Mesothelial cell of epicardium (in vitro differentiated cells): ENCODE results near the gene EBP. TPM values are rescaled to one million over a fixed set of nuclear protein-coding genes. Genes with fewer than 3 reads are reported as not detected.
"Not testable (repeated sequence)": the region's sequence is repeated elsewhere in the genome, so short reads cannot be mapped to it uniquely, and the experiment has no call there.

ENCODE experiments used
- DNase-seq, 2 experiments: peaks; one replicate each; pipeline ENCODE4 v3.0.0; 2021; ENCODE audit warnings: low spot score in 2 of 2; ENCODE audit not compliant: unreplicated experiment in 2 of 2
- H3K27ac Mint-ChIP-seq: 2 replicates; pipeline ENCODE4 v1.8.0; 2021; ENCODE audit warnings: mixed read lengths
- H3K27me3 Mint-ChIP-seq: 2 replicates; pipeline ENCODE4 v1.8.0; 2021; ENCODE audit warnings: low read depth, mixed read lengths
- H3K36me3 Mint-ChIP-seq: 2 replicates; pipeline ENCODE4 v1.8.0; 2021; ENCODE audit warnings: mixed read lengths
- H3K4me1 Mint-ChIP-seq: 2 replicates; pipeline ENCODE4 v1.8.0; 2021; ENCODE audit warnings: mixed read lengths
- H3K4me3 Mint-ChIP-seq: 2 replicates; pipeline ENCODE4 v1.8.0; 2021; ENCODE audit warnings: mild to moderate bottlenecking, moderate library complexity, mixed read lengths
- H3K9me3 Mint-ChIP-seq: 2 replicates; pipeline ENCODE4 v1.8.0; 2021; ENCODE audit warnings: mixed read lengths
- CTCF ChIP-seq: fragments of 200-600 bp; sonication (generic); IDR thresholded peaks from one replicate; pipeline ENCODE4 v1.5.0; 2021; ENCODE audit warnings: antibody characterized with exemption; ENCODE audit not compliant: unreplicated experiment
- total RNA-seq: library from RNA; stranded (reverse); gene quantifications from 3 replicates; pipeline ENCODE4 v1.2.1, GENCODE V29; 2021

The EBP gene
- total RNA-seq, 1 donor from 2014 or later: 48.9 TPM

GRCh38 chrX:48541140-48541814, 19.7 kb downstream of the EBP start:
- Mint-ChIP-seq H3K36me3 (peaks cover 10% of the 10 kb centered on the region), H3K9me3 (peaks cover 7% of the 10 kb centered on the region), H3K27me3 (no peaks in the 10 kb centered on the region), H3K4me1 (peaks cover 5% of the 10 kb centered on the region), H3K27ac (peak overlapping the region; percentile 4), H3K4me3 (peak overlapping the region; percentile 36)
- no peak for DNase-seq
- TF ChIP-seq CTCF: no peak

GRCh38 chrX:48548871-48549270, 27.3 kb downstream of the EBP start:
- no peak for TF ChIP-seq CTCF
- no peak overlapping the region for H3K27ac Mint-ChIP-seq
- no peaks in the 10 kb centered on the region for H3K27me3 Mint-ChIP-seq
- peaks cover 16% of the 10 kb centered on the region for H3K9me3 Mint-ChIP-seq
- H3K4me1 Mint-ChIP-seq: no peaks in the 10 kb centered on the region
- H3K4me3 Mint-ChIP-seq: no peak overlapping the region
- no peak for DNase-seq
- peaks cover 23% of the 10 kb centered on the region for H3K36me3 Mint-ChIP-seq

- H3K27ac Mint-ChIP-seq: peak overlapping the region; percentile 89
Observed at GRCh38 chrX:48555731-48556325, 34.2 kb downstream of the EBP start.

GRCh38 chrX:48558271-48558670, 36.7 kb downstream of the EBP start:
- Mint-ChIP-seq H3K9me3 (peaks cover 10% of the 10 kb centered on the region), H3K27ac (no peak overlapping the region), H3K27me3 (no peaks in the 10 kb centered on the region)

More at GRCh38 chrX:48555731-48556325, 34.2 kb downstream of the EBP start:
- DNase-seq, H3K27me3 Mint-ChIP-seq, H3K4me1 Mint-ChIP-seq, H3K4me3 Mint-ChIP-seq: not testable (repeated sequence)
- Mint-ChIP-seq H3K9me3 (peaks cover 10% of the 10 kb centered on the region), H3K36me3 (peaks cover 20% of the 10 kb centered on the region)

GRCh38 chrX:48559636-48560035, 38.0 kb downstream of the EBP start:
- DNase-seq: no peak
- peaks cover 8% of the 10 kb centered on the region for H3K9me3 Mint-ChIP-seq
- peaks cover 24% of the 10 kb centered on the region for H3K36me3 Mint-ChIP-seq
- H3K27ac Mint-ChIP-seq: no peak overlapping the region
- H3K4me3 Mint-ChIP-seq: no peak overlapping the region
- H3K4me1 Mint-ChIP-seq: peaks cover 5% of the 10 kb centered on the region
- TF ChIP-seq CTCF: no peak
- no peaks in the 10 kb centered on the region for H3K27me3 Mint-ChIP-seq

More at GRCh38 chrX:48558271-48558670, 36.7 kb downstream of the EBP start:
- Mint-ChIP-seq H3K4me1 (peaks cover 5% of the 10 kb centered on the region), H3K4me3 (no peak overlapping the region), H3K36me3 (peaks cover 23% of the 10 kb centered on the region)
- DNase-seq: no peak
- TF ChIP-seq CTCF: no peak

- Mint-ChIP-seq H3K9me3 (peaks cover 5% of the 10 kb centered on the region), H3K36me3 (peaks cover 21% of the 10 kb centered on the region), H3K4me3 (no peak overlapping the region), H3K27ac (no peak overlapping the region), H3K27me3 (no peaks in the 10 kb centered on the region), H3K4me1 (peaks cover 5% of the 10 kb centered on the region)
- TF ChIP-seq CTCF: no peak
- no peak for DNase-seq
Observed at GRCh38 chrX:48560056-48560455, 38.4 kb downstream of the EBP start.
